EL (cell line): ENCODE results near the gene POLN.
"Not testable (repeated sequence)": the region's sequence is repeated elsewhere in the genome, so short reads cannot be mapped to it uniquely, and the experiment has no call there.

Source experiments
- DNase-seq: peaks from one replicate; pipeline ENCODE4 v3.0.0-alpha.2; 2016

POLN gene

DNA sequence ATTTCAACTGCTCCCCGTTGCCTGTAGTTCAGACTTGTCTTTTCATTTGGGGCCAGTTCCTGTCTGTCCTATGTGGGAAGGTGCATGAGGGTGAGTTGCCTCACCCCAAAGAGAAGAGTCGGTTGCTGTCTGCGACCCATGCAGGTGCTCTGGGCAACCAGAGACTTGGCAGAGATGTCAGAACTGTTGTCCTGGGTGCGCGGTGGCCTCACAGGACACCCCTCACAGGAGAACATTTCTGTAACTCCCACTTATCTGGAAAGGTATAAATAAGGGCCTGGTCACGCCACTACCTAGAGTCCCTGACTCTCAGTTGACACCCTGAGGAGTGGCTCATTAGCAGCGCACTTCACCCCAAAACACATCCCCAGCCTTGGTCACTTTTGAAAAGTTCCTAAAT is 192.5 kb downstream of the POLN start:
- no peak for DNase-seq

DNA sequence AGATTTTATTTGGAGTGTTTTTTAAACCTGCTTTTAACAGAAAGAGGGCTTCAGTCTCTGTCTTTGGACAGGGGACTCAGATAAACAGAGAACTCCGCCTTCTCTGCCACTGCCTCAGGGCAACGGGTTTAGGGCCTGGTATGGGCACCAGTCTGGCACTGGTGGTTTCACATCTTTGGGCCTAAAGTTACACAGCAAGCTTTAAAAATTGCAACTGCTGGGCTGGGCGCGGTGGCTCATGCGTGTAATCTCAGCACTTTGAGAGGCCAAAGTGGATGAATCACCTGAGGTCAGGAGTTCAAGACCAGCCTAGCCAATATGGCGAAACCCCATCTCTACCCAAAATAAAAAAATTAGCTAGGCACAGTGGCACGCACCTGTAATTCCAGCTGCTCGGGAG is 193.1 kb downstream of the POLN start:
- no peak for DNase-seq

DNA sequence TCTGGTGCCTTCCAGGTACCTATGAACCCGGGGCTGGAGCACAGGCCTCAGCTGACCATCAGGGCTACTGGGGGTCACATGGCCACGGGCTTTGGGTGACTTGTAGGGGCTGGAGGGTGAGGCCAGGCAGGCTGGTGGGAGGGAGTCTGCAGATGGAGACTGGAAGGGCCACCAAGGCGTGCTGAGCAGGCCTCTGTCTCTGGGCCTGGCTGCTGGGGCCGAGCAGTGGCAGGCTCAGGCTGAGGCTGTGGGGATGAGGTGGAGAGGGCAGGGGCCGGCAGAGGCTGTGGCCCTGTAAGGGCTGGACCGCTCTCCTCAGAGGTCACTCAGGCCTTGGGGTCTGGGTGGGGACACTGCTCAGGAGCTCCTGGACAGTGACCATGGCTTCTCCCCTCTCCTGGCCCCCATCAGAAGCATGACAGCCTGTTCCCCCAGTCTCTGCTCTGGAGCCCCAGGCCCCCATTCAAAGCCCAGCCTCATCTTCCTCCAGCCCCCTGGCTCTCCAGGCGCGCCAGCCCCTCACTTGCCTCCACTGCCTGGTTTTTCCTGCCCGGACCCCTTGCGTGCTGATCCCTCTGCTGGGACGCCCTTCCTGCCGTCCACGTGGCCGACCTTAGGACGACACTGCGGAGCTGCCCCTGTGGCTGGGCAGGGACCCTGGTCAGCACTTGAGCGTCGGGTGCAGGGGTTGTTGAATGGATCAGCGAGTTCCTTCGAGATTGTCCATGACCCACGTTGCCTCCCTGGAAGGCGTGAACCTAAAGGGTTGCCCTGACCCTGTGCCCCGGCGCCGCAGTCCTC is 193.9 kb downstream of the POLN start:
- DNase-seq: no peak

DNA sequence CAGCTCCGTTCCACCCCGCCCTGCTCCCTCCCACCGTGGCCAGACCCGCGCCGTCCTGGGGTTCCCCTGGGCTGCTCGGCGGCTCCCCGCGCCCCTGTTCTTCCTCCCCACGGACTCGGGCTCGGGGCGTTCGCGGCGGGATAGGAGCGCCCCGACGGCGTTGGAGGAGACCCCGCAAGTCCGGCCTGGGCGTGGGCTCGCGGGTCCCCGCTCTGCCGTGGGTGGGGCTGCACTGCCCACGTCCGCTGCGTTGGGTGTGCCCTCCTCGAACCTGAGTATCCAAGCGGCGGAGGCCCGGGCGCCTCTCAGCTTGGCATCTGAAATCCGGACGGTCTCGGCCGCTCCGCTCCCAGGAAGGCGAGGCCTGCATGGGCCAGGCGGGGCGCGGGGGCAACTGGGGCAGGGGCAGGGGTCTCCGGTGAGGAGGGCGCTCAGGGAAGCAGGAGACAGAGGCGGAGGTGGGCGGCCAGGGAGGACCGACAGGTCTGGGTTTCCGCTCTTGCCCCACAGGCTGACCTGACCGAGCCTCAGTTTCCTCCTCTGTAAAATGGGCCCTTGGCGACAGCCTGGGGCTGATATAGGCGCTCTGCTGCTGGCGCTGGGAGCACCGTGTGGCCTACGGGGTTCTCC is 194.8 kb downstream of the POLN start:
- DNase-seq: no peak

DNA sequence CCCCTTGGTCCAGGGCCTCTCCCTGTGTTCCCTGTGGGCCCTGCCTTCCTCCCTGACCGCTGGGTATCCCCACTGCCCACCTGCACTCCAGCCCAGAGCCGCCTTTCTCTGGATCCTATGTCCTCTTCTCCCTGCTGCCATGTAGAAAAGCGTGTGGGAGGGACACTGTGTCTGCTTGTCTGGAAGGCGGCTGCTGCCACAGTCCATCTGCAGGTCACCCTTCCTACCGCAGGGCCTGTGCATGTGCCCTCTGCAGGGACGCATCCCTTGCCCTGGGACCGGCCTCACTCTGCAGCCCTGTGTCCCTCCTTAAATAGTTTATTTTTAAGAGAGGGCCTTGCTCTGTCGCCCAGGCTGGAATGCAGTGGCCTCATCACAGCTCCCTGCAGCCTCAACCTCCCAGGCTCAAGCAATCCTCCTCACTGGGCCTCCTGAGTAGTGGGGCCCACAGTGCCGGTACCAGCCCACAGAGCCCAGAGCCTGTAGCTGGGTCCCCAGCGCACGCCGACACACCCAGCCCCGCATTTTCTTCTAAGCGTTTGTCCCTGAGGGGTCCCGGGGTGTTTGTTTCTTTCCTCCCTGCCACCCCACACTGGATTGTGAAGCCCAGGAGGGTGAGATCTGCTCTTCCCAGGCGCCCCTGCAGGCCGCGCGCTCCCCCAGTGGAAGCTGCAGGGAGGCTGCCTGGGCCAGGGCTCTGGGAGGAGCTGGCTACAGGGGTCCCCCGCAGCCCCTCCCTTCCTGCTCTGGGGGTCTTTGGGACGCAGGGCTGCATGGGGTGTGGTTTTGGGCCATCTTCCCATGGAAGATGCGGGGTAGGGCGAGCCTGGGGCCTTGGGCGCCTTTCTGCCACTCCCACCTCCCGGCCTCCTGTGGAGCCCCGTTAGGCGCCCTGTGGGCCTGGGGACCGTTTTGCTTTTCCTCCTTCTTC is 195.6 kb downstream of the POLN start:
- DNase-seq: no peak

DNA sequence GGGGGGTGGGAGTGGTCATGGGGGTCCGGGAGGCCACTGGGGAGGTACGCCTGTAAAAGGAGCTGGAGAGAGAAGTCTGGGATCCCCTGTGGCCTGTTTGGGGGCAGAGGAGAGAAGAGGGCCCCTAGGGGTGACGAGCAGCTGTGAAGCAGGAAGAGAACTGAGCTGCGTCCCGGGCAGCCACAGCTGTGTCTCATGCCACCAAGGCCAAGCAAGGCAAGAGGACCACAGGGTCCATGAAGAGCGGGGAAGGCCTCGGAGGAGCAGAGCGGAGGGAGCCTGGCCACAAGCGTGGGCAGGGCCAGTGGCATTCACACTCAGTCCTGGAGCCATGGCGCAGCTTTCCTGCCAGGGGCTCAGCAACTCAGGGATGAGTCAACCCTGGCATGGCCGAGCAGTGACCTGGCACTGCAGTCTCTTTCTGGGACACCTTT is 196.4 kb downstream of the POLN start:
- no peak for DNase-seq

DNA sequence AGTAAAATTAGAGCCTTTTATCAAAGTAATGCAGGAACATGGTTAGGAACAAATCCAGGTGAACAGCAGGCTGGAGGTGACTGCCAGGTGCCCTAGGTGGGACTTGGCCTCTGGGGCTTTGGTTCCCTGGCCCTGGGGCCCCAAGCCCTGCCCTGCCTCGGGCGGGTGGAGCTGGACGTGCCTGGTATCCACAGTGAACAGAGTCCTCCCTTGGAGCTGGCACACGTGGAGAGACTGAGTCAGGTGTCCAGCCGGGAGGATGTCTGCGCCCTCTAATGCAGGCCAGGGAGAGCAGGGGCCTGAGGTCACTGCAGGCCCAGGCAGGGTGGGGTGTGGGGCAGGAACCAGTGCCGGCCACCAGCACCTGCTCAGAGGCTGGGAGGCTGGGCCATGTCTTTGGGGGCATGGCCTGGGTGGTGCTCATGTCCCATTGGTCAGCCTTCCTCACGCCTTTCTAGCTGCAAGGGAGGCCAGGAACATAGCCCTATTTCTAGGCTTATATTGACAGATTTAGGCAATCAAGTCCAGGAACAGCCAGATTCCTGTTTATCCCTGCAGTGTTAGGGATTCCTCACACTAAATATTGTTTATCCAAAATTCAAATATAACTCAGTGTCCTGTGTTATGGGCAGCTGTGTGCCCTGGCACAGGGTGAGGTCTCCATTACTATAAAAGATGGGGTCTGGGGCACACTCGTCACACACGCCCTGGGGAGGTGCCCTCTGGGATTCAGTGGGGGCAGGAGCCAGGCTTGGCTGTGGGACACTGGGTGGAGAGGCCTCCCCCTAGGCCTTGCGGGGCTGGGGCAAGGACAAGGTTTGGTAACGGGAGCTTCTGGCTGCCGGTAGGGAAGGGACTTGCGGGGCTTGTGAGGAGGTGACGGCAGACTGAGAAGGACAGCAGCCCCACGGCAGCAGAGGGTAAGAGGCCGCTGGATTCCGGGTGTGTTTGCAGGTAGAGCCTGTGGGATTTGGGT is 197.1 kb downstream of the POLN start:
- no peak for DNase-seq

DNA sequence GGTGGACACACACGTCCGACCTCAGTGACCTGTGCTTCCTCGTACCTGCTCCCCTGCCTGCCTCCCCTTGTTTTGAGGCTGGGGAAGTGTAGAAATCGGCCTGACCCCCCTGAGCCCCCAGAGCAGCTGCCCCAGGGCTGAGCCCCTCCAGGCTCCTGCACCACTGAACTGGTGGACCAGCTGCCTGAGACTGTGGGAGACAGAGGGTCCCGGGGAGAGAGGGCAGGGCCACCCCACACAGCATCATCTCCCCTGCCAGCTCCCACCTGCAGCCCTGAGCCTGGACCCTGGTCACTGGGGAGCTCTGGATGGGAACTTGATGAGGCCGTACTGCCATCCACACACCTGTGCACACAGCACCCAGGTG is 197.8 kb downstream of the POLN start:
- no peak for DNase-seq

DNA sequence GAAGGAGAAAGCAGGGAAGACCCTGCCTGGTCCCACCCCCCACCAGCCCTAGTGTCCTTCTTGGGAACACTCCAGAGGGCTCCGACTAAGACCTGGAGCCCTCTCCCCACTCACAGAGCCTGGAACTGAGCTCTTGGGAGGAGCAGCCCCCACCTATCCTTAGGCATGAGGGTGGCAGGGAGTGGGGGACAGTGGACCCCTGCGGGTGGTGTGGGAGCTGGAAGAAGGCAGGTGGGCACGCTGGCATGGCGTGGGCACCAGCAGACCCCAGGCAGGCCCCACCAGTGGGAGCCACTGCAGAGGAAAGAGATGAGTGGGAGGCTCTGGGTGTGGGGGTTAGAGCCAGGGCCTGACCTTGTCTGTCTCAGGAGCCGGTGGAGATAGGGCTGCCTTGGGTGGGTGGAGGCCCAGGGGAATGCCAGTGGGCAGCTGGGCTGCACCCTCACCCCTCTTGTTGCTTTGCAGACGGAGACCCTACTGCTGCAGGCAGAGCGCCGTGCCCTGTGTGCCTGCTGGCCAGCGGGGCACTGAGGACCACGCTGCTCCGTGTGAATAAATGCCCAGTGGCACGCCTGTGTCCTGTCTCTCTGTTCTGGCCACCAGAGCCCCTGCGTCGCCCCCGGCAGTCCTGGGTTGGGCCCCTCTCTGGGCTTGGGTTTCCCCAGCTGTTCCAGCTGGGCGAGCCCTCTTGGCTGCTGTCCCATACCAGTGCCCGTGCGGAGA is 198.4 kb downstream of the POLN start:
- no peak for DNase-seq

DNA sequence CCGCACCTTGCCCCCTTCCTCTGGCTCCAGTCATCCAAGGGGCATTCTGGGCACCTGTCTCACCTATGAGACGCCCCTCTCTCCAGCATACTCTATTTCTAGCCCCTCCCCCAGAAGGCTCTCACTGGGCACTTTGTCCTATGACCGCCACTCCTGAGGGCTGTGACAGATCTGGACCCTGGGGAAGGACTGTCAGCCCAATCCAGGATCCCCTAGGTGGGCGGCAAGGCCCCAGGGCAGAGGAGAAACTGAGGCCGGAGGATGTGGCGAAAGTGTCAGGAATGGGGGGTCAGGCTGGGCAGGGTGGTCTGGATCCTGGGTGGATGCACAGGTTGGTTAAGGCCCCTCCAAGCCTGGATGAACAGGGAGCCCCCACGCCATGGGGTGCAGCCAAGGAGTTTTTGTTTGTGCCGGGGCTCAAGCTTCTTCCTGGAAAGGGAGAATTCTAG is 198.9 kb downstream of the POLN start:
- no peak for DNase-seq

DNA sequence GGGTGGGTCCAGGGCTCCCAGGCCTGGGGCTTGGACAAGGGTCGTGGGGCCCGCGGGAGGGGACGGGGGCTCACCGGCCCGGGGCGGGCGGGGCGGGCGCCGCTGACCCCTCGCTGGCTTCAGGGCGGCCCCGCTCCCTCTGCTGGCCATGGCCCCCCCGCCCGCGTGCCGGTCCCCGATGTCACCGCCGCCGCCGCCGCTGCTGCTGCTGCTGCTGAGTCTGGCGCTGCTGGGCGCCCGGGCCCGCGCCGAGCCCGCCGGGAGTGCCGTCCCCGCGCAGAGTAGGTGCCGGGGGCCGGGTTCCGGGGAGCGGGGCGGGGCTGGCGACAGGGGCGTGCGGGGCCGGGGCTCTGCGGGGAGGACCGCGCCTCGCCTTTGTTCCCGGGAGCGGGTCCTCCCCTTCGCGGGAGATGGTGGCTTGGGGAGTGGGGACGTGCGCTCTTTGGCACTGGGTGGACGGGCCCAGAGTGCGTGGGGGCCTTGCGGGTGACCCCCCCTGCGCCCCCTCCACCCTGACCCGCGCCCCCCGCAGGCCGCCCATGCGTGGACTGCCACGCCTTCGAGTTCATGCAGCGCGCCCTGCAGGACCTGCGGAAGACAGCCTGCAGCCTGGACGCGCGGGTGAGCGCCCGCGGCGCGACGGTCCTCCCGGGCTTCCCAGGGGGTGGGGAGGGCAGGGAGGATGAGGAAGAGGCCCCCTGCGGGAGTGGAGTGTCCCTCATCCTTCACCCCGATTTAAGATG is 199.5 kb downstream of the POLN start:
- DNase-seq: peak; percentile 25

DNA sequence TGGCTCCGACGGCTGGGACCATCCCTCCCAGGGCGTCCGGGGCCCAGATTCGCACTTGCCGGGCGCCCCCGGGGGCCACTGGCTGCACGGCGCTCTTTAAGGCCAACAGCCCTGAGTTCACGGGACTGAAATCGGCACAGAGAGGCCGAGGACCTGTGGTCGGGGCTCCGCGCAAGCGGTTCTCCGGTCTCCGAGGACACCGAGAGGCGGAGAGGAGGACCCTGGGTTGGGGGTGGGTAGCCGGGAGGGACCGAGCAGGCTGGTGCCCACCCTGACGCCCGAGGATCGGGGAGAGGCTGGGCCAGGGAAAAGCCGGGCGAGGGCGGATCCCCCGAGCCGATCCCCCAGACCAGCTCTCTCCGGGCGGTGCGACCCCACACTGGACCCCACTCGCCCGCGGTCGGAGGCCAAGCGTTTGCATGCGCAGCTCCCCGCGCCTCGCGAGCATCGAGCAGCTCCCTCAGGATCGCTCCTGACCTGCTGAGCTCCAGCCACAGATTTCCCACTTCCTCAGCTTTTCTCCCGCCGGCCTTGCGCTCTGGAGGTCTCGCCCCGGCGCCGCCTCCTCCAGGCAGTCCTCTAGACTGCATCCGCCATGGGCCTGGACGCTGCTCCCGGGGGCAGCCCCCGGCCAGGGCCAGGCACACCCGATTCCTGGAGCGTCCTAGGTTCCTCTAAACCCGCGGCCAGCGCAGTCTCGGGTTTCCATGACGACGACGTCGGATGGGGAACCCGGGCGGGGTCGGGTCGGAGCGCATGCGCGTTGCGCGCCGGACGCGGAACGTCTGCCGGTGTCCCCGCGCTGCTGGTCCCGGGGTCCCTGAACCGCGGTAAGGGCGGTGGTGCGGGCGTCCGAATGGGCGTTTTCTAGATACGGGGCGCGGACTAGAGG is 200.4 kb downstream of the POLN start:
- peak; percentile 79 for DNase-seq

DNA sequence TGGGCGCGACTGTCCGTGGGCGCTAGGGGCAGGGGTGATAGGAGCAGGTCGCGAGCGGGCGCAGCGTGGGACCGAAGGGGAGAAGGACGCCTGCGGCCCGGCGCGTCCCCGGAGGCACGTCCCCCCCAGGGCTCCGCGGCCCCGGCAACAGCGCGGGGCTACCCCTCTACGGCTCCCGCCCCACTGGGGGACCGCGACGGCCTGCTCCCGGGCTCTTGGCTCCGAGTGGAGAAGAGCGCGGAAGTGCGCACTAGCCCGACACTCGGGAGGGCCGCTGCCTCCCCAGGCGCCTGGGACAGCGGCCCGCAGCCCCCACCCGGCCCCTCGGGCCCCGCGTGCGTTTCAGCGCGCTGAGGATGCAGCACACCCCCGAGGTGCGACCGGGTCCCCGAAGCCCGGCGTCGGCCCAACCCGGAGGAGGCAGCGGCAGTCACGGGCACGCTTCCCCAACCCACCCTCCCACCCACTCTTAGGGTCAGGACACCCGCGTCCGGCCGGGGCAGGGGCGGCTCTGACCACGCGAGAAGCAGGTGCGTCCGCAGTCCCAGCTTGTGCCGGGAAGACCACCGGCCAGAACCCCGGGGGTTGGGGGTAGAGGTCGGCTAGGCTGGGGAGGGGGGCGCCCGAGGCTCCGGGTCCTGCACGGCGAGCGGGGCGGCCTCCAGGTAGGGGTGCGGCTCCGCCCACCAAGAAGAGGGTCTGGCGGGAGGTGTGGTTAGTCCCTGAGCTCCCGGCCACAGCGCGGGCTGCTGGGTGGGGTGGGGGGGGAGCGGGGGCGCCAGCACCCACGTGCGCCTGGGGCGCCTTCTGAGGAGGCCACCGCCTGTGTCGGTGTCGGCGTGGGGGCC is 201.3 kb downstream of the POLN start:
- no peak for DNase-seq

DNA sequence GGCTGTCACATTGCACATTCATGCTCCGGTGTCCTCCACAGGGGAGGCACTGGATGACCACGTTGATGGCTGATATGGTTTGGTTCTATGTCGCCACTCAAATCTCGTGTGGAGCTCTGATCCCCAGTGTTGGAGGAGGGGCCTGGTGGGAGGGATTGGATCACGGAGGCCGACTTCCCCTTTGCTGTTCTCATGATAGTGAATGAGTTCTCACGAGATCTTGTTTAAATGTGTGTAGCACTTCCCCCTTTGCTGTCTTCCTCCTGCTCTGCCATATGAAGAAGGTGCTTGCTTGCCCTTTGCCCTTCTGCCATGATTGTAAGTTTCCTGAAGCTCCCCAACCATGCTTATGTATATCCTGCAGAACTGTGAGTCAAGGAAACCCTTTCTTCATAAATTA is 205.1 kb downstream of the POLN start:
- DNase-seq: no peak

DNA sequence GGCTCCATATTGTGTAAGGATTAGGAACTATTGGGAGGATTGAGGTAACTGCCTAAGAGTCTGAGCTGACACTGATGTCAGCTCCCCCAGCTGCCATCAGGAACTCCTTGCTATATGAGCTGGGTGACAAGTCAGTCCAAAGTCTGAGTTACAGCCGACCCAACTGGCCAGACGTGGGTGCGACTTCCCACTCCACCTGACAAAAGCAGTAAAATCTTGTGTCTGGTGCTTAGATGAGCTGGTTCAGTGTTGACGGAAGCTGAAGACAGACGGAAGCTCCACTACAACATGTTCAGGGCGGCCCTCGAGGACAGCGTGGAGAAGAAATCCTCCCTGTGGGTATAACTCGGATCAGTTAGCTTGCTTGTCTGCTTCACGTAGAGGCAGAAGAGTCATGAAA is 205.6 kb downstream of the POLN start:
- no peak for DNase-seq

DNA sequence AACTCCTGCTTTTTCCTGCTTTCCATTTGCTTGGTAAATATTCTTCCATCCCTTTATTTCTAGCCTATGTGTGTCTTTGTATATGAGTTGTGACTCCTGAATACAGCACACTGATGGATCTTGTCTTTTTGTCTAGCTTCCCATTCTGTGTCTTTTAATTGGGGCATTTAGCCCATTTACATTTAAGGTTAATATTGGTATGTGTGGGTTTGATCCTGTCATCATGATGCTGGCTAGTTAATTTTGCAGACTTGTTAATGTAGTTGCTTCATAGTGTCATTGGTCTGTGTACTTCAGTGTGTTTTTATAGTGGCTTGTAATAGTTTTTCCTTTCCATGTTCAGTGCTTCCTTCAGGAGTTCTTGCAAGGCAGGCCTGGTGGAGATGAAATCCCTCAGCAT is 210.8 kb downstream of the POLN start:
- DNase-seq: not testable (repeated sequence)

DNA sequence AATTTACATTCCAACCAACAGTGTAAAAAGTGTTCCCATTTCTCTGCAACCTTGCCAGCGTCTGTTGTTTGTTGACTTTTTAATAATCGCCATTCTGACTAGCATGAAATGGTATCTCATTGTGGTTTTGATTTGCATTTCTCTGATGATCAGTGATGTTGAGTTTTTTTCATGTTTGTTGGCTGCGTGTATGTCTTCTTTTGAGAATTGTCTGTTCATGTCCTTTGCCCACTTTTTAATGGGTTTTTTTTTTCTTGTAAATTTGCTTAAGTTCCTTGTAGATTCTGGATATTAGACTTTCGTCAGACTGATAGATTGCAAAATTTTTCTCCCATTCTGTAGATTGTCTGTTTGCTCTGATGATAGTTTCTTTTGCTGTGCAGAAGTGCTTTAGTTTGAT is 214.8 kb downstream of the POLN start:
- DNase-seq: peak; percentile 19

DNA sequence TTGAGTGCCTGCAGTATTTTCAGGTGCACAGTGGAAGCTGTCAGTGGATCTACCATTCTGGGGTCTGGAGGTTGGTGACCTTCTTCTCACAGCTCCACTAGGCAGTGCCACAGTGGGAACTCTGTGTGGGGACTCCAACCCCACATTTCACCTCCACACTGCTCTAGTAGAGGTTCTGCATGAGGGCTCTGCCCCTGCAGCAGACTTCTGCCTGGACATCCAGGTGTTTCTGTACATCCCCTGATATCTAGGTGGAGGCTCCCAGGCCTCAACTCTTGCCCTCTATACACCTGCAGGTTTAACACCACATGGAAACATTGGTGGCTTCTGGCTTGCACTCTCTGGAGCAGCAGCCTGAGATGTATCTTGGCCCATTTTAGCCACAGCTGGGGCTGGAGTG is 216.1 kb downstream of the POLN start:
- no peak for DNase-seq

DNA sequence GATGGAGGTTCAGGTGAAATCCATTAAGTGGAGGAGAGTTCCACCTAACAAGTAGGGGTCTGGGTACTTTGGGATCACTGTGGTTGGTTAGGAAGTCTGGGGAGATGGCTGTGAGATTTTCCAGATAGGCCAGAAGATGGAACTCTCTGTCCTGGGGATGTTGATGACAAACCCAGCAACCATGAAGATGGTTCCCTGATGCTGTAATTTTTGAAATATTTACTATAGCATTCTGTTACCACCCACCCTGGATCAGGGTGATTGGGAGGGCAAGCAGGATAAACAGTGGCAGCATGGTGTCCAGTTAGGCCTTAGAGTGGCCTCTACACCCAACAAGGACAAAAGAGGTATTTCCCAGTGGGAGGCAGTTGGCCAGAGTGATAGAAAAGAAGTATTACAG is 217.2 kb downstream of the POLN start:
- peak; percentile 36 for DNase-seq
